GM12874 (cell line): Measurements from ENCODE around the gene VGLL3.

Source experiments
- TF ChIP-seq, protein P1 (sequence below): IDR thresholded peaks from 2 replicates; pipeline ENCODE4 v1.5.1; 2011; ENCODE audit warnings: low read depth, mild to moderate bottlenecking, control low read depth, low read length, moderate library complexity; ENCODE audit not compliant: insufficient read depth

VGLL3 gene

DNA sequence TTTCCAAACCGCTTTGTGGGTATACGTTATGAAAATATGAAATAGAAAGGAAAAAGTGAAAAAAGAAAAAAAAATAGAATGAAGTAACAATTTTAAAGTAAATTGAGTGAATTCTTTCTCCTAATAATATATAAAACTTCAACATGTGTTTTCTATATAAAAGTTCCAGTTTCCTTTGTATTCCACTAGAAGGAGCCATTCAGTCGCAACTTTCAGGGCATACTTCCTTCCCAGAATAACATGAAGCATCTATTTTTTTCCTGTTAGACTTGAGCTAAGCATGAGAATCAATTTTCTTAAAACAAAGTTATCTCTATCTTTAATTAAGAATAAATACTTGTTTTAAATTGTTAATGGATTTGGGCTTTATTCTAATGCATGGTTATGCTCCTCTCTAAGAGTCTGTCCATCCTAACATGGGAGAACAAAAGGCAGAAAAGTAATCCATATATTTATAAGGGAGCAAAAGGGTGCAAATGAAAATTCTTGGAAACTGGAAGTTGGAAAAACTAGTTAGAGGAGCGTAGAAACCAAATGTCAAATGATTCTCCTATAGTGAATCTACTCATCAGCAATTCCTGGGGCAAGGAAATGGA, 16.0 kb upstream of the VGLL3 start:
- TF ChIP-seq, protein P1, sequence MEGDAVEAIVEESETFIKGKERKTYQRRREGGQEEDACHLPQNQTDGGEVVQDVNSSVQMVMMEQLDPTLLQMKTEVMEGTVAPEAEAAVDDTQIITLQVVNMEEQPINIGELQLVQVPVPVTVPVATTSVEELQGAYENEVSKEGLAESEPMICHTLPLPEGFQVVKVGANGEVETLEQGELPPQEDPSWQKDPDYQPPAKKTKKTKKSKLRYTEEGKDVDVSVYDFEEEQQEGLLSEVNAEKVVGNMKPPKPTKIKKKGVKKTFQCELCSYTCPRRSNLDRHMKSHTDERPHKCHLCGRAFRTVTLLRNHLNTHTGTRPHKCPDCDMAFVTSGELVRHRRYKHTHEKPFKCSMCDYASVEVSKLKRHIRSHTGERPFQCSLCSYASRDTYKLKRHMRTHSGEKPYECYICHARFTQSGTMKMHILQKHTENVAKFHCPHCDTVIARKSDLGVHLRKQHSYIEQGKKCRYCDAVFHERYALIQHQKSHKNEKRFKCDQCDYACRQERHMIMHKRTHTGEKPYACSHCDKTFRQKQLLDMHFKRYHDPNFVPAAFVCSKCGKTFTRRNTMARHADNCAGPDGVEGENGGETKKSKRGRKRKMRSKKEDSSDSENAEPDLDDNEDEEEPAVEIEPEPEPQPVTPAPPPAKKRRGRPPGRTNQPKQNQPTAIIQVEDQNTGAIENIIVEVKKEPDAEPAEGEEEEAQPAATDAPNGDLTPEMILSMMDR: no peak

GRCh38 chr3:87004883-87005282, 13.9 kb upstream of the VGLL3 start:
- TF ChIP-seq, protein P1: no peak

DNA sequence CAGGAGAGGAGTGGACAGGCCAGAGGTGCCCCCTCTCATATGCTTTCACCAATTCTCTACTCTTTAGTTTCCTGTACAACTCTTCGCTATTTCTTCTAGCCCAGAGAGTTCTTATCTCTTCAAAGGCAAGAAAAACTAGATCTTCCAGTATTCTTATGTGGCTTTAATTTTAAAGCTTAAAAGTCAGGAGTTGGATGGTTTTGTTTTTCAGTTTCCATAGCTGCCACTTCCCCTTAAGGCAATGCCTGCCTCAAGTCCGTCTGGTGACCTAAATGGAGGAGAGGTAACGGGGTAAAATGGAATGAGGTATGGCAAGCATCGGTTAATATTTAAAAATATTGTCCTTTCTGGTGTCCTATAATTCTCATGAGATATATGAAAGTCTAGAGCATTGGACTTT, 11.4 kb upstream of the VGLL3 start:
- TF ChIP-seq, protein P1: no peak

GRCh38 chr3:87001473-87002098, 10.6 kb upstream of the VGLL3 start:
- TF ChIP-seq, protein P1: no peak

GRCh38 chr3:87000940-87001339, 10.0 kb upstream of the VGLL3 start:
- TF ChIP-seq, protein P1: no peak

DNA sequence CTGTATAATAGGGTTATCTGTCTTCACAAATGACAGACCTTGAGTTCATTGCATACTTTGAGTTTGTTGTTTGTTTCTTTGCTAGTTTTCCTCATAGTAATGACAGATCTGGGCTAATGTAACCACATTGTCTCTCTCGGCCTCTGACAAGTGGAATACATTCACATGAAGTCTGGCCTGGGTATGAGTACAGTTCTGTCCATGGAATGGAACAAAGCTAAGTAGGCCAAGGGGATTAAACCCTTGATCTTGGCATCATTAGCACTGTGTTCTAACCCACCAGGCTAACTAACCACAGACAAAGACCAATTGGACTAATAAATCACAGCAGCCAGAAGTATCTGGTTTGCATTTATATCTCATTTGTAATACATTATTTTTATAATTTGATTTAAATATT, 7.6 kb upstream of the VGLL3 start:
- TF ChIP-seq, protein P1: no peak

DNA sequence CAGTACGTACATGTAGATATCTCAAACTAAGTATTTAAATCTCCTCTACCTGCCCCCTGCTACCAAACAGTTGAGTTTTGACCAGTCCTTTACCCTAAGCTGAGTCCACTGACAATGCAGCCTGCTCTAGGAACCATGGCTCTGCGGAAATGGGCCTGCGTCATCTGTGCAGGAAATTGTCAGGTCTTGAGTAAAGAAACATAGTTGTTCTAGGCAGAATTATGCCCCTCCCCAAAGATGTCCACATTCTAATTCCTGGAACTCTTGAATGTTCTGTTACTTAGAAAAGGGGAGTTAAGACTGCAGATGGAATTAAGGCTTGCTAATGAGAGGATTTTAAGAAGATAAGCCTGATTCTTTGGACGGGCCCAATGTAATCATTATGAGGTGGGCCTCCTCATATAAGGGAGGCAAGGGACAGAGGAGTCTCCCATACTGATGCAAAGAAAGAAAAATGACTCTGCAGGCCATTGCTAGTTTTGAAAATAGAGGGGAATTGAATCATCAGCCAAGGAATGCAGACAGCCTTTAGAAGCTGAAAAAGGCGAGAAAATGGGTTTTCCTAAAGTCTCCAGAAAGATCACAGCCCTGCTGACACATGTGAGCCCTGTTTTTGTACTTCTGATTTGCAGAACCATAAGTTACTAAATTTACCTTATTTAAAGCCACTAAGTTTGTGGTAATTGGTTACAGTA, 5.5 kb upstream of the VGLL3 start:
- TF ChIP-seq, protein P1: no peak
